HG02840 (cell line): ENCODE data around the gene RGS6.

ENCODE experiments used
- ATAC-seq: cut with Tn5 transposase; IDR thresholded peaks from one replicate; pipeline ENCODE4 v1.9.1; 2021; ENCODE audit warnings: mild to moderate bottlenecking, moderate library complexity, moderate number of reproducible peaks; ENCODE audit not compliant: unreplicated experiment, low FRiP score

Gene RGS6

GRCh38 chr14:72594099-72594901, 662.1 kb downstream of the RGS6 start:
- ATAC-seq, result no peak

GRCh38 chr14:72595152-72595862, 663.1 kb downstream of the RGS6 start:
- ATAC-seq, result no peak

GRCh38 chr14:72597252-72598233, 665.3 kb downstream of the RGS6 start:
- no peak for ATAC-seq

GRCh38 chr14:72598306-72598705, 666.1 kb downstream of the RGS6 start:
- no peak for ATAC-seq

- no peak for ATAC-seq
Observed at GRCh38 chr14:72599579-72600470, 667.6 kb downstream of the RGS6 start.

GRCh38 chr14:72600551-72601330, 668.5 kb downstream of the RGS6 start:
- no peak for ATAC-seq

GRCh38 chr14:72603639-72604038, 671.4 kb downstream of the RGS6 start:
- ATAC-seq, result no peak

- ATAC-seq, result no peak
Observed at GRCh38 chr14:72604133-72604532, 671.9 kb downstream of the RGS6 start.

- no peak for ATAC-seq
Observed at GRCh38 chr14:72605096-72605920, 673.1 kb downstream of the RGS6 start.

GRCh38 chr14:72605921-72606220, 673.6 kb downstream of the RGS6 start:
- no peak for ATAC-seq

- no peak for ATAC-seq
Observed at GRCh38 chr14:72606879-72607278, 674.6 kb downstream of the RGS6 start.

GRCh38 chr14:72607386-72608130, 675.3 kb downstream of the RGS6 start:
- ATAC-seq, result no peak

GRCh38 chr14:72608391-72609204, 676.4 kb downstream of the RGS6 start:
- ATAC-seq, result no peak

GRCh38 chr14:72609205-72609916, 677.1 kb downstream of the RGS6 start:
- no peak for ATAC-seq

GRCh38 chr14:72610096-72610830, 678.0 kb downstream of the RGS6 start:
- ATAC-seq, result no peak

GRCh38 chr14:72610831-72611200, 678.6 kb downstream of the RGS6 start:
- no peak for ATAC-seq
